CD4-positive, alpha-beta T cell treated with Interleukin-4 for 4 hours (primary cell): ENCODE data around the gene GABRB1.

Source experiments
- DNase-seq: peaks from one replicate; pipeline ENCODE4 v3.0.0-alpha.2; 2020

The GABRB1 gene

DNA sequence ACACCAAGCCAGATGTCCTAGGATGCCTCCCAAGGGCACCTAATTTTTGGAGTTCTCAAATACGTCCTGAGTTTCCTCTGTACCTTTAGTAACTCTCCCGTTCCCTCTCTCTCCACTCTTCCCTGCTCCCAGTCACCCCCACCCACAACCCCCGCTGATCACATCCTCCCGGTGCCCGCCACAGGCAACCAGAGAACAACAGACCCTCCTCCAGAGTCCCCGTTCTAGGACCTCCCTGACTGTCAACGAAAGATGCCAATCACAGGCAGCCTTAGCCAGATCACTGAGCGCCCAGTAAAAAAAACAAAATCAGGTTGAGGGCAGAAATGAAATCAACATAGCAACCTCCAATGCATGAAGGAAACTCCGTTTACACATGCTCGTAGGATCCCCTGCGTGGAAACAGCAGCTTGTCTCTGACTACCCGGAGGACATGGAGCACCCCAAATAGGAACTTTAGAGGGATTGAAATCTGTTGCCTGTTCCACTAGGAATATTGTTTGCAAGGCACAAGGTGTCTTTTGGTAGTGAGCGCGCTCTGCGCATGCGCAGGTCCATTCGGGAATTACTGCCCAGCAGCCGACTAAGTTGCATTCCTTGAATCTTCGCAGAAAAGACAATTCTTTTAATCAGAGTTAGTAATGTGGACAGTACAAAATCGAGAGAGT lies at the start of gene GABRB1:
TSS of gene GABRB1 (plus strand) at position 557 of the 668 bp plus-strand sequence.
- DNase-seq: no peak

DNA sequence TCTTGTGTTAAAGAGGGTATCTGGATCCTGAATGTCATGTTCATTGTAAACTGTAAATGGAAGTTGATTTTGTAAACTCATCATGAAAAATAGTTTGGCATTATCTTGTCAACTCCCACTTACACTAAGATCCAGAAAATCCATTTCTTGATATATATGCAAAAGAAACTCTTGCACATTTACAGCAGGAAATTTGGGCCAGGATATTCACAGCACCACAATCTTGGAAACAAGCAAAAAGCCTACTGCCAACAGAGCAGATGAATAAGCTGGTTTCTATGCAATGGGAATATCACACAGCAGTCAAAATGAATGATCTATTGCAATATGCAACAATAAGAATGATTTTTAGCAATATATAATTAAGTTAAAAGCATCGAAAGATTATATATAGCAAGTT lies 46.6 kb upstream of the GABRB1 start:
- no peak for DNase-seq

DNA sequence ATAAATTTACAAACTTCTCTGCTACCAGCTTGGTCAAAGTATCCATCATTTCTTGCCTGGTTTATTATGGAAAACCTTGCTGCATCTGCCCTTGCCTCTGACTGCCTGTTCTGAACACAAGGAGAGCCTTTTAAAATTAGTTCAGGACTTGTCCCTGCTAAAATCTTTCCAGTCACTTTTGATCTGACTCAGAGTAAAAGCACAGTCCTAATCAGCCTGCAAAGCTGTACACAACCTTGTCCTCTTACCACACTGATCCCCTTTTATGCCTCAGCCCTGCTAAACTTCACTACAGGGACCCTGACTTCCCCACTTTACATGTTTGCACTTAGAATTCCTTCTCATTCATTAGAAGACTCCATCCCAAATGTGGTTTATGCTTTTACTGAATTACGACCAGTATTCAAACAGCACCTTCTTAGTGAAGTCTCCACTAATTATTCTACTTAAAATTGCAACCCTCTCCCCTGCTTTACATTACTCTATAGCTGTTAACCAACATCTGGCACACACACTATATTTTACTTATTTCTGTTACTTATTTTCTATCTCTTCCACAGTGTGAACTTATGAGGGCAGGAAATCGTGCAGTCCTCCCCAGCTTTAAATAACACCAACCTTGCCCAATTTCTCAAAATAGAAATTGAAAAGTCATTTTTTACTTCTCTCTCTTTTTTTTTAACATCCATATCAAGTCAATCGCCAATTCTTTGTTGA lies 44.3 kb upstream of the GABRB1 start:
- no peak for DNase-seq

GRCh38 chr4:46992338-46992737 lies 39.0 kb upstream of the GABRB1 start:
- DNase-seq: no peak

GRCh38 chr4:46993075-46994006 lies 38.0 kb upstream of the GABRB1 start, which contains the start of gene GABRA4:
Gene GABRA4, minus strand, starts transcription at chr4:46993581. Its CDS starts 157 bp downstream, at chr4:46993424.
- no peak for DNase-seq

DNA sequence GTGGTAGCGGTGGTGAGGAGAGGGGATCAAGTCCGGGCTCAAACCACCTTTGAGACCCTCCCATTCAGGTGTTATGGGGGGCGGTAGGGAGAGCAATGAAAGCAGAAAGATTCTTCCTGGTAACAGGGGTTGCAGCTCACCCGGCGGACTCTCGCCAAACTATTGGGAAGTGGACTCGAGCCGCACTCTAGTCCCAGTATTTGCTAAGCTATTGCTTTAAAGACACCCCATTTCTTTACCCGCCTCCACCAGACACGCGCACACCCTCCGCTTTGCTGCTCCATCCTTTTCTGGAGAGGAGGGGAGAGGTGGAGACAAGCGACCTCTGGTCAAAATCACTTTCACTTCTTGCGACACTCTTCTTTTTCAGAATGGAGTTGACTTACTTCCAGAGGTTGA lies 37.4 kb upstream of the GABRB1 start:
- no peak for DNase-seq

DNA sequence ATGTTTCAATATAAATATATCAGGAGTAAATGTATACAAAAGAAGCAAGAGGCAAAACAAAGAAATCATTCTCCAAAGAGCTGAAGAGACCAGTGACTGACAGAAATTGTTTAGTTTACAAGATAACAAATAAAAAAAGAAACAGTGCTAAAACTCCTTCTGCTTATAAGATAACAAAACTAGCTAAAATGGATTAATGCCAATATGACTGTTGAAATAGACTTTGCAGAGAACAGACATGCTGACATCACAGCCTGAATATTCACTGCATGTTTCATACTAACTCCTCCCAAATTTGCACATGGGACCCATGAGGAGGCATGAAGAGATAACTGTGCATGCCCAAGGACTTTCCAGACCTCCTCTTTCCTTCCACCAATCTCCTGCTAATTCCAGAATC lies 31.8 kb upstream of the GABRB1 start:
- no peak for DNase-seq

GRCh38 chr4:47000406-47000805 lies 31.0 kb upstream of the GABRB1 start:
- no peak for DNase-seq

GRCh38 chr4:47002580-47002979 lies 28.8 kb upstream of the GABRB1 start:
- DNase-seq: no peak

GRCh38 chr4:47010347-47010911 lies 20.9 kb upstream of the GABRB1 start:
- no peak for DNase-seq

DNA sequence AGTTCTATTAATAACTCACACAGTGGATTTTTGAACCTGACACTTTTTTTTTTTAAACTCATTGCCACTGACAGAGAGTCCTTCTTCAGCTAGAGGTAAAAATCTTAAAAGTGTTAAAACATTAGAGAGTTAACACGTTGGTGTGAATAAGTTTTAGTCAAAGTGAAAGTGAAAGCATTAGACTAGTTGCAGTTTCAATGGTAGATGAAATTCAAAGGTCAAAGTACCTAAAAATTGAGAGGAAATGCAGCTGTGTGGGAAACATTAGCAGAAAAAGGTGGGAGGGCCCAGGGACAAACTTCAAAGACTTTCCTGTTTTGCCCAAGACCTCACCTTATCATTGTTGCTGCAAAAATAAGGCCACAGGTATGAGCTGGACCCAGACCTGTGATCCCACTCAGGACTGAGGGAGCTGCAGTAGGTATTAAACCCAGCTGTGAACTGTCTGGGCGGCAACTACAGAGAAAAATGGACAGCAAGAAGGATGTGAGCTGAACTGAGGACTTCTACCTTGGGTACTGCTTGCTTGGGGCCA lies 20.4 kb upstream of the GABRB1 start:
- peak; percentile 20 for DNase-seq

GRCh38 chr4:47012676-47013075 lies 18.7 kb upstream of the GABRB1 start:
- DNase-seq: no peak

GRCh38 chr4:47013373-47013772 lies 18.0 kb upstream of the GABRB1 start:
- no peak for DNase-seq

GRCh38 chr4:47017081-47017480 lies 14.3 kb upstream of the GABRB1 start:
- no peak for DNase-seq

- DNase-seq: no peak
These were observed 13.9 kb upstream of the GABRB1 start for GRCh38 chr4:47017494-47017893.

- no peak for DNase-seq
These were observed 511 bp downstream of the GABRB1 start for GRCh38 chr4:47031751-47032404.

GRCh38 chr4:47032405-47033106 lies 1.2 kb downstream of the GABRB1 start:
- DNase-seq: peak; percentile 34

- DNase-seq: no peak
These were observed 6.9 kb downstream of the GABRB1 start for GRCh38 chr4:47038263-47038662.

GRCh38 chr4:47040828-47041227 lies 9.5 kb downstream of the GABRB1 start:
- no peak for DNase-seq

- no peak for DNase-seq
These were observed 12.5 kb downstream of the GABRB1 start for GRCh38 chr4:47043821-47044220.

- no peak for DNase-seq
These were observed 13.9 kb downstream of the GABRB1 start for GRCh38 chr4:47045261-47045660.

DNA sequence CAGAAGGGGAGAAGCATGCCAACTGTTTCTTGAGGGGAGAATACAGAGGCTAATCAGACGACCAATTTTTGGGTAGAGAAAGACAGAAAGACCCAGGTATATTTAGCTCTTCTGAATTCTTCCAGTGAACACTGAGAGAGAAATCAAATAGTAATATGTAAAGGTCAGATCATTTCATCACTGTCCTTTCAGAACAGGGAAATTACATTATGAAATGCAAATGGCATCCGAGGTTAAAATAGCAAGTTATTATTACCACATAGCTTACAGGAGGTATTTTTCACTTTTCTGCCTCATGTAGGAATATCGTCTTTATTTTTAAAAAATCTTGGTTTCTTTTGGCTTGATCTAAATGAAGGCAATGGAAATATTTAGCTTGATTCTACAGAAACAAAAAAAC lies 18.0 kb downstream of the GABRB1 start:
- DNase-seq: no peak
